HTR-8/SVneo (cell line): Measurements from ENCODE around the gene MRPL18.

ENCODE experiments used
- DNase-seq: peaks from one replicate; pipeline ENCODE4 v3.0.0; 2011; ENCODE audit warnings: low spot score, mixed read lengths; ENCODE audit not compliant: insufficient read length
- FAIRE-seq: peaks from 2 replicates; lab custom pipeline; 2011; peaks lifted over from hg19 to GRCh38; lab: Jason Lieb, UNC

The MRPL18 gene

GRCh38 chr6:159836718-159837490 is 46.6 kb downstream of the MRPL18 start:
- DNase-seq (no peak), FAIRE-seq (no peak)

- FAIRE-seq (no peak), DNase-seq (no peak)
These were observed 47.2 kb downstream of the MRPL18 start for GRCh38 chr6:159837511-159837910.

GRCh38 chr6:159838020-159838744 is 47.9 kb downstream of the MRPL18 start:
- no peak for FAIRE-seq
- no peak for DNase-seq

- DNase-seq, result no peak
- no peak for FAIRE-seq
These were observed 51.8 kb downstream of the MRPL18 start for GRCh38 chr6:159842035-159842434.

- DNase-seq (no peak), FAIRE-seq (no peak)
These were observed 54.7 kb downstream of the MRPL18 start for GRCh38 chr6:159844737-159845645.
